ENCODE results near the gene IMMP1L. TPM values are rescaled to one million over a fixed set of nuclear protein-coding genes. Genes with fewer than 3 reads are reported as not detected.

IMMP1L gene
- total and polyA plus RNA-seq, 5 donors = 21.9 to 56.2 (median 29.4) TPM

DNA sequence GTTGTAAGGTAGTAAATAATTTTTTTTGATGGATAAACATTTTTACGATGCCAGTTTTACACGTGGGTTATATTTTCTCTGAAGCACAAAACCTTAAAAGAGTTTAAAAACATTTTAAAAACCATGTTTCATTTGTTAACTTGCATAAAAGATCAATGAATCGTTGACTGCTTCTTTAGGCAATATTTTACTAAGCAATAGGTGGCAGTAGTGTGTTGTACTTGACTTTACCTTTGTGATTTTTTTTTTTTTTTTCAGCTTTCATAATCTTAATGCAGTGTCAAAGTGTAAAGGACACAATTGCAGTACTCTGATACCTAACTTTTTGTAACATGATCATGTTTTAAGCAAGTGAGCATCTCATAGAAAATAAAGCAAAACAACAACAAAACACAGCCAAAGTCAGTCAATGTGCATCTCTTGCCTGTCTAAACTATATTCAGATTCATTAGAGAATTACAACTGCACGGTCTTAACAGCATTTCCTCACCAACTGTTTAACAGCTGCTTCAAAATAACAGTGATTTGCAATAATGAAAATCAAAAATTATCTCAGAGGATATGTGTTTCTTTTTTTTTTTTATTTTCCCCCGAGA lies 112.1 kb downstream of the IMMP1L start:
- H3K9me3 ChIP-seq (ENCODE audit: control insufficient read depth, low read length) = no peaks in the 10 kb centered on the region
- no peak overlapping the region for H3K27ac ChIP-seq (ENCODE audit: low read length)
- H3K4me3 ChIP-seq (ENCODE audit: low read length) = no peak overlapping the region
- intact Hi-C loops (cut with DNase I) = loop anchor here in 2 of 4 donors (5.0 to 10.0 kb wide), 2 partner anchors 475 to 477 kb away; no protein-coding TSS in a partner anchor
- H3K27me3 ChIP-seq (ENCODE audit: control insufficient read depth, insufficient read depth) = no peaks in the 10 kb centered on the region
- WGBS = 53% methylated on average over 5 of the region's 5 CpGs
- ATAC-seq (no peak), DNase-seq (no peak)
- no peaks in the 10 kb centered on the region for H3K4me1 ChIP-seq (ENCODE audit: control insufficient read depth, insufficient read depth, low read length)

DNA sequence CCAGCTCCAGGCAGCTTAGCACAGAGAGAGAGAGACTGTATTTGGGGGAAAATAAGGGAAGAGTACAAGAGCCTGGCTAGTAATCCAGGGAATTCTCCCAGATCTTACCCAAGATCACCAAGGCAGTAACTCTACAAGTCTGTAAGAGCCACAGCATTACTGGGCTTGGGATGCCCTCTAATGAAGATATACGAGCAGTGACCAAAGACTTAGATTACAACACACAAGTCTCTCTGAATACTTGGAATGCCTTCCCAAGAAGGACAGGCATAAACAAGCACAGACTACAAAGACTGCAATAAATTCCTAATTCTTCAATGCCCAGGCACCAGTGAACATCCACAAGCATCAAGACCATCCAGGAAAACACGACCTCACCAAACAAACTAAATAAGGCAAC lies 122.0 kb downstream of the IMMP1L start:
- Histone ChIP-seq H3K27ac (ENCODE audit: low read length) (no peak overlapping the region), H3K4me1 (ENCODE audit: control insufficient read depth, insufficient read depth, low read length) (no peaks in the 10 kb centered on the region), H3K4me3 (ENCODE audit: low read length) (no peak overlapping the region), H3K27me3 (ENCODE audit: control insufficient read depth, insufficient read depth) (no peaks in the 10 kb centered on the region), H3K9me3 (ENCODE audit: control insufficient read depth, low read length) (no peaks in the 10 kb centered on the region)
- 89% methylated on average over 2 of the region's 2 CpGs for WGBS
- intact Hi-C loops (cut with DNase I) = no loop called here
- ATAC-seq (no peak), DNase-seq (no peak)

DNA sequence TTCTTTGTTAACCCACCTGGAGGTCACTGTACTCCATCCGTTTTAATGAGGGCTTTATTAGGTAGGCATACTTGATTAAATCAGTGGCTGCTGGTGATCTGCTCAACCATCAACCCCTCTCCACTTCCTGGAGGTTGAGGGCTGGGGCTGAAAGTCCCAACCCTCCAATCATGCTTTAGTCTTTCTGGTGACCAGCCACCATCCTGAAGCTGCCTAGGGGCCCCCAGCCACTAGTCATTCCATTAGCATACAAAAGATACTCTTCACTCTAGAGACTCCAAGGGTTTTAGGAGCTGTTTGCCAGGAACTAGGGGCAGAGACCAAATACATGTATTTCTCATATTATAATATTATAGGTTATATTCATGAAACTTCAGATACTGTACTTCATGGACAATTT lies 126.3 kb downstream of the IMMP1L start:
- Histone ChIP-seq H3K4me1 (ENCODE audit: control insufficient read depth, insufficient read depth, low read length) (no peaks in the 10 kb centered on the region), H3K27me3 (ENCODE audit: control insufficient read depth, insufficient read depth) (no peaks in the 10 kb centered on the region), H3K27ac (ENCODE audit: low read length) (no peak overlapping the region), H3K9me3 (ENCODE audit: control insufficient read depth, low read length) (no peaks in the 10 kb centered on the region), H3K4me3 (ENCODE audit: low read length) (no peak overlapping the region)
- 80% methylated on average over 1 of the region's 1 CpG for WGBS
- intact Hi-C loops (cut with DNase I) = no loop called here
- ATAC-seq (no peak), DNase-seq (no peak)

Other genes with a start within 250 kb of the IMMP1L start
- under 1 TPM in 3 of 4 donors, not detected in 1; 0.14 to 0.23 (median 0.18) TPM for gene DCDC1, start 139.9 kb downstream of the IMMP1L start, total RNA-seq
- 0.05 TPM for gene DCDC1, start 139.9 kb downstream of the IMMP1L start, polyA plus RNA-seq
- gene DNAJC24, start 139.8 kb downstream of the IMMP1L start, total RNA-seq = 10 to 100 TPM; 13.3 to 19.0 (median 17.3) TPM
- gene DNAJC24, start 139.8 kb downstream of the IMMP1L start, polyA plus RNA-seq = 8.5 TPM
- gene ELP4, start 145 bp upstream of the IMMP1L start, total RNA-seq = 10 to 100 TPM; 13.7 to 17.9 (median 15.7) TPM
- 13.2 TPM for gene ELP4, start 145 bp upstream of the IMMP1L start, polyA plus RNA-seq

All from right cardiac atrium (tissue), 5 donors.